Activated CD4-positive, alpha-beta memory T cell treated with anti-CD3 and anti-CD28 coated beads for 36 hours (primary cell): ENCODE measurements around the gene EFEMP2. TPM values are rescaled to one million over a fixed set of nuclear protein-coding genes. Genes with fewer than 3 reads are reported as not detected.
"Not testable (repeated sequence)": the region's sequence is repeated elsewhere in the genome, so short reads cannot be mapped to it uniquely, and the experiment has no call there.

Source experiments
- CTCF ChIA-PET: fragments of 350-600 bp; sonication (Branson Sonifier 250); formaldehyde crosslinking; loops from one replicate; lab custom pipeline; 2021; ENCODE audit warnings: antibody characterized with exemption, inconsistent platforms; lab: Charles Lee
- POLR2A ChIA-PET: fragments of 350-600 bp; sonication (Branson Sonifier 250); formaldehyde crosslinking; loops from one replicate; lab custom pipeline; 2021; ENCODE audit warnings: antibody characterized with exemption; lab: Charles Lee
- DNase-seq: peaks from one replicate; pipeline ENCODE4 v3.0.0-alpha.2; 2020
- H3K27ac Mint-ChIP-seq: one replicate; pipeline ENCODE4 v1.8.0; 2021; ENCODE audit warnings: mixed read lengths
- H3K27me3 Mint-ChIP-seq: one replicate; pipeline ENCODE4 v1.8.0; 2021; ENCODE audit warnings: mixed read lengths
- H3K36me3 Mint-ChIP-seq: one replicate; pipeline ENCODE4 v1.8.0; 2021; ENCODE audit warnings: mixed read lengths
- H3K4me1 Mint-ChIP-seq: one replicate; pipeline ENCODE4 v1.8.0; 2021; ENCODE audit warnings: low read depth, mixed read lengths
- H3K4me3 Mint-ChIP-seq: one replicate; pipeline ENCODE4 v1.8.0; 2021; ENCODE audit warnings: mild to moderate bottlenecking, mixed read lengths
- H3K9me3 Mint-ChIP-seq: one replicate; pipeline ENCODE4 v1.8.0; 2021; ENCODE audit warnings: mixed read lengths
- intact Hi-C: fragments of 100-400 bp; cut with micrococcal nuclease; formaldehyde crosslinking; loops from one replicate; pipeline ENCODE4 v1.15.1; 2023
- total RNA-seq, 2 experiments: library from RNA; stranded (reverse); gene quantifications; one replicate each; pipeline ENCODE4 v1.2.3, GENCODE V29; 2021

The EFEMP2 gene
- total RNA-seq, 2 experiments from 2014 or later = 11.5 to 12.5 TPM

- no peaks in the 10 kb centered on the region for H3K27me3 Mint-ChIP-seq
- ChIA-PET POLR2A (no interaction called here), CTCF (interaction anchor here (1.1 kb wide), 1 partner anchor 62 kb away, joined by 3 read pairs; no protein-coding TSS in a partner anchor)
- no peaks in the 10 kb centered on the region for H3K4me1 Mint-ChIP-seq
- no peak overlapping the region for H3K27ac Mint-ChIP-seq
- no peaks in the 10 kb centered on the region for H3K36me3 Mint-ChIP-seq
- no peaks in the 10 kb centered on the region for H3K9me3 Mint-ChIP-seq
- DNase-seq = no peak
- intact Hi-C loops = no loop called here
- H3K4me3 Mint-ChIP-seq = no peak overlapping the region
Measured at GRCh38 chr11:65842144-65842543, 30.5 kb downstream of the EFEMP2 start.

- H3K27me3 Mint-ChIP-seq = no peaks in the 10 kb centered on the region
- CTCF ChIA-PET = interaction anchor here (2.3 to 4.1 kb wide), 4 partner anchors 16 to 54 kb away, joined by 8 to 25 read pairs (median 16); partner anchors contain the start of gene AP5B1
- intact Hi-C loops = no loop called here
- no peak overlapping the region for H3K4me3 Mint-ChIP-seq
- H3K36me3 Mint-ChIP-seq = no peaks in the 10 kb centered on the region
- no peak overlapping the region for H3K27ac Mint-ChIP-seq
- POLR2A ChIA-PET = interaction anchor here (0.7 to 2.7 kb wide), 4 partner anchors 16 to 127 kb away, joined by 3 to 16 read pairs (median 4); partner anchors contain the start of genes MUS81 and SART1
- H3K9me3 Mint-ChIP-seq = no peaks in the 10 kb centered on the region
- no peak for DNase-seq
- H3K4me1 Mint-ChIP-seq = peaks cover 21% of the 10 kb centered on the region
Measured at GRCh38 chr11:65834202-65834601, 38.4 kb downstream of the EFEMP2 start.

GRCh38 chr11:65833297-65834030, 39.1 kb downstream of the EFEMP2 start, which contains the start of gene SNX32:
TSS of gene SNX32 (plus strand) at chr11:65833963. CDS start at chr11:65834066, 103 bp downstream.
- POLR2A ChIA-PET = interaction anchor here (0.7 to 2.7 kb wide), 5 partner anchors 15 to 128 kb away, joined by 3 to 16 read pairs (median 4); partner anchors contain the start of genes MUS81 and SART1
- Mint-ChIP-seq H3K27ac (no peak within 1 kb of the TSS), H3K9me3 (no peaks in the 10 kb centered on the region), H3K36me3 (no peaks in the 10 kb centered on the region), H3K4me3 (no peak within 1 kb of the TSS), H3K27me3 (no peaks in the 10 kb centered on the region), H3K4me1 (peaks cover 21% of the 10 kb centered on the region)
- DNase-seq = peak; percentile 98
- CTCF ChIA-PET = interaction anchor here (0.6 to 4.1 kb wide), 6 partner anchors 11 to 158 kb away, joined by 3 to 25 read pairs (median 10); partner anchors contain the start of gene AP5B1
- intact Hi-C loops = no loop called here

- H3K27me3 Mint-ChIP-seq, H3K27ac Mint-ChIP-seq, H3K9me3 Mint-ChIP-seq, H3K36me3 Mint-ChIP-seq, H3K4me3 Mint-ChIP-seq, DNase-seq, intact Hi-C loops: not testable (repeated sequence)
- ChIA-PET POLR2A (interaction anchor here (0.7 to 2.7 kb wide), 4 partner anchors 13 to 130 kb away, joined by 3 to 16 read pairs (median 3); partner anchors contain the start of genes CCDC85B and MUS81), CTCF (interaction anchor here (1.0 to 4.1 kb wide), 6 partner anchors 14 to 121 kb away, joined by 5 to 25 read pairs (median 10); partner anchors contain the start of genes AP5B1 and KAT5)
- peaks cover 30% of the 10 kb centered on the region for H3K4me1 Mint-ChIP-seq
Measured at GRCh38 chr11:65832231-65832630, 40.4 kb downstream of the EFEMP2 start.

- Mint-ChIP-seq H3K27me3 (no peaks in the 10 kb centered on the region), H3K36me3 (no peaks in the 10 kb centered on the region), H3K27ac (no peak overlapping the region), H3K9me3 (no peaks in the 10 kb centered on the region), H3K4me1 (peaks cover 30% of the 10 kb centered on the region), H3K4me3 (no peak overlapping the region)
- ChIA-PET POLR2A (interaction anchor here (1.1 kb wide), 1 partner anchor 31 kb away, joined by 3 read pairs; the partner anchor contains the start of gene MUS81), CTCF (interaction anchor here (0.5 to 3.7 kb wide), 6 partner anchors 11 to 118 kb away, joined by 3 to 24 read pairs (median 7); partner anchors contain the start of genes CCDC85B and KAT5)
- DNase-seq = no peak
- intact Hi-C loops = no loop called here
Measured at GRCh38 chr11:65829459-65829858, 43.1 kb downstream of the EFEMP2 start.

- CTCF ChIA-PET = interaction anchor here (0.9 to 3.7 kb wide), 11 partner anchors 9 to 121 kb away, joined by 3 to 24 read pairs (median 4); partner anchors contain the start of genes KAT5 and MUS81
- POLR2A ChIA-PET = interaction anchor here (1.5 kb wide), 1 partner anchor 47 kb away, joined by 6 read pairs; the partner anchor contains the start of gene AP5B1
- peak overlapping the region; percentile 18 for H3K27ac Mint-ChIP-seq
- H3K4me1 Mint-ChIP-seq = peaks cover 19% of the 10 kb centered on the region
- no peak overlapping the region for H3K4me3 Mint-ChIP-seq
- DNase-seq = no peak
- no peaks in the 10 kb centered on the region for H3K36me3 Mint-ChIP-seq
- intact Hi-C loops = no loop called here
- no peaks in the 10 kb centered on the region for H3K9me3 Mint-ChIP-seq
- no peaks in the 10 kb centered on the region for H3K27me3 Mint-ChIP-seq
Measured at GRCh38 chr11:65826984-65827735, 45.4 kb downstream of the EFEMP2 start.

GRCh38 chr11:65822776-65823528, 49.6 kb downstream of the EFEMP2 start:
- CTCF ChIA-PET = interaction anchor here (0.6 to 2.8 kb wide), 5 partner anchors 10 to 117 kb away, joined by 3 to 15 read pairs (median 4); partner anchors contain the start of gene RNASEH2C
- POLR2A ChIA-PET = no interaction called here

GRCh38 chr11:65821107-65821506, 51.5 kb downstream of the EFEMP2 start:
- ChIA-PET POLR2A (no interaction called here), CTCF (interaction anchor here (2.8 to 6.2 kb wide), 2 partner anchors 41 to 43 kb away, joined by 15 to 126 read pairs; partner anchors contain the start of gene AP5B1)
- intact Hi-C loops = no loop called here
- Mint-ChIP-seq H3K27ac (no peak overlapping the region), H3K4me1 (peaks cover 10% of the 10 kb centered on the region), H3K4me3 (no peak overlapping the region), H3K27me3 (no peaks in the 10 kb centered on the region), H3K9me3 (no peaks in the 10 kb centered on the region), H3K36me3 (no peaks in the 10 kb centered on the region)
- DNase-seq = no peak

More at GRCh38 chr11:65822776-65823528, 49.6 kb downstream of the EFEMP2 start:
- DNase-seq = no peak
- H3K27ac Mint-ChIP-seq = no peak overlapping the region
- H3K9me3 Mint-ChIP-seq = no peaks in the 10 kb centered on the region
- no peaks in the 10 kb centered on the region for H3K36me3 Mint-ChIP-seq
- no peak overlapping the region for H3K4me3 Mint-ChIP-seq
- H3K27me3 Mint-ChIP-seq = no peaks in the 10 kb centered on the region
- peaks cover 7% of the 10 kb centered on the region for H3K4me1 Mint-ChIP-seq
- intact Hi-C loops = no loop called here

GRCh38 chr11:65817835-65818680, 54.5 kb downstream of the EFEMP2 start:
- Mint-ChIP-seq H3K4me3 (peak overlapping the region; percentile 69), H3K4me1 (peaks cover 10% of the 10 kb centered on the region), H3K36me3 (no peaks in the 10 kb centered on the region), H3K27ac (peak overlapping the region; percentile 46), H3K9me3 (no peaks in the 10 kb centered on the region), H3K27me3 (no peaks in the 10 kb centered on the region)
- DNase-seq = peak; percentile 95
- POLR2A ChIA-PET = interaction anchor here (0.6 to 3.4 kb wide), 8 partner anchors 15 to 204 kb away, joined by 3 to 19 read pairs (median 4); partner anchors contain the start of genes AP5B1, CFL1, MAP3K11 and RNASEH2C
- CTCF ChIA-PET = interaction anchor here (0.6 to 6.2 kb wide), 35 partner anchors 9 to 430 kb away, joined by 3 to 126 read pairs (median 5); partner anchors contain the start of genes AP5B1, KAT5, MUS81 and RNASEH2C
- intact Hi-C loops = loop anchor here (1.0 kb wide), 2 partner anchors 38 to 106 kb away; partner anchors contain the start of genes AP5B1 and KAT5

GRCh38 chr11:65817312-65817834, 55.2 kb downstream of the EFEMP2 start:
- no peak for DNase-seq
- Mint-ChIP-seq H3K9me3 (no peaks in the 10 kb centered on the region), H3K36me3 (no peaks in the 10 kb centered on the region), H3K27me3 (no peaks in the 10 kb centered on the region), H3K4me1 (peaks cover 10% of the 10 kb centered on the region), H3K27ac (peak overlapping the region; percentile 46), H3K4me3 (peak overlapping the region; percentile 69)
- intact Hi-C loops = no loop called here
- ChIA-PET POLR2A (interaction anchor here (0.6 to 3.4 kb wide), 8 partner anchors 16 to 203 kb away, joined by 3 to 19 read pairs (median 4); partner anchors contain the start of genes AP5B1, CFL1, MAP3K11 and RNASEH2C), CTCF (interaction anchor here (0.6 to 6.2 kb wide), 30 partner anchors 9 to 205 kb away, joined by 3 to 126 read pairs (median 5); partner anchors contain the start of genes AP5B1, KAT5, MUS81 and RELA)
